Left lung (tissue), 10 donors: Measurements from ENCODE around the gene PDCD1LG2. TPM values are rescaled to one million over a fixed set of nuclear protein-coding genes. Genes with fewer than 3 reads are reported as not detected.

Source experiments
- ATAC-seq: fragments of 200-7000 bp; cut with Tn5 transposase; one replicate; pipeline ENCODE4 v1.9.1; 2020; ENCODE audit warnings: moderate library complexity
- DNase-seq, 4 donors: peaks; one replicate each; pipeline ENCODE4 v3.0.0-alpha.2; 2013 to 2020
- H3K27ac ChIP-seq, 2 donors: fragments of 200-600 bp; sonication (generic) in 1 of 2; one replicate each; pipeline versions ENCODE4 v1.5.0 to v1.8.0; 2020 to 2021
- H3K27me3 ChIP-seq, 2 donors: fragments of 200-600 bp; sonication (generic) in 1 of 2; one replicate each; pipeline versions ENCODE4 v1.5.0 to v1.8.0; 2020 to 2021
- H3K36me3 ChIP-seq, 2 donors: fragments of 200-600 bp; sonication (generic) in 1 of 2; one replicate each; pipeline versions ENCODE4 v1.5.0 to v1.8.0; 2020 to 2021
- H3K4me1 ChIP-seq, 2 donors: fragments of 200-600 bp; one replicate each; pipeline ENCODE4 v1.8.0; 2021
- H3K4me3 ChIP-seq, 2 donors: fragments of 200-600 bp; sonication (generic) in 1 of 2; one replicate each; pipeline versions ENCODE4 v1.5.0 to v1.8.0; 2020 to 2021; ENCODE audit warnings: mild to moderate bottlenecking in 1 of 2
- H3K9me3 ChIP-seq, 2 donors: fragments of 200-600 bp; sonication (generic) in 1 of 2; one replicate each; pipeline versions ENCODE4 v1.5.0 to v1.8.0; 2020 to 2021
- intact Hi-C, 2 donors: fragments of 100-400 bp; cut with DNase I; formaldehyde crosslinking; loops; one replicate each; pipeline versions ENCODE4 v1.11.2 to v1.14.2; 2022
- polyA plus RNA-seq, 6 donors: library from polyadenylated mRNA; unstranded; fragments of 120-200 nt; gene quantifications; one replicate each; pipeline ENCODE4 v1.2.1, GENCODE V29; 2013; ENCODE audit not compliant: insufficient read length in 6 of 6
- total RNA-seq, 2 donors: library from RNA; stranded (reverse); fragmentation: NEBNext Ultra II Directional; extraction: Animal tissue kit (Norgen Biotek cat#: 25700); gene quantifications; one replicate each; pipeline ENCODE4 v1.2.1, GENCODE V29; 2021
- TF ChIP-seq, protein P1 (sequence below), 2 donors: fragments of 200-600 bp; sonication (generic) in 1 of 2; IDR thresholded peaks; one replicate each; pipeline versions ENCODE4 v1.5.0 to v1.8.0; 2021; ENCODE audit warnings: antibody characterized with exemption in 2 of 2
- donor health status: DM: no; HTN: yes; CAD: no.
- donor health status: DM: no; HTN: no; CAD: no.

The PDCD1LG2 gene
- total and polyA plus RNA-seq, 8 donors: 0.10 to 4.2 (median 0.21) TPM

DNA sequence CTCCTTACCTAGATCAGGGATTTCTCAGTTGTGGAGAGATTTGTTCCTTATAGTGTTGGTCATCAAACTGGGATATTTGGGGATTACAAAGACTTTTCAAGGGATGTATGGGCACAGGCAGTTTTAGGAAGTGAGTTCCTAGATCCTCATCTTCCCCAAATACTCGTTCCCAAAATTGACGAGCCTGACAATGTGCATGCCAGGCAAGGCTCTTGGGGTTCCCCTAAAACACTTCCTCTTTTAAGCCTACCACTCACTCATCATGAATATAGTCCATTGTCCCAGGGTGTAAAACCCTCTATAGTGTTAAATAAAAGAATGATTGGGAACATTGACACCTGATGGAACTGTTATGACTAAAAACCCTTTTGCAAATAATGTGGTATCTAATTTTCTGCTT, 26.4 kb downstream of the PDCD1LG2 start:
- H3K27ac ChIP-seq: no peak overlapping the region
- DNase-seq: no peak

DNA sequence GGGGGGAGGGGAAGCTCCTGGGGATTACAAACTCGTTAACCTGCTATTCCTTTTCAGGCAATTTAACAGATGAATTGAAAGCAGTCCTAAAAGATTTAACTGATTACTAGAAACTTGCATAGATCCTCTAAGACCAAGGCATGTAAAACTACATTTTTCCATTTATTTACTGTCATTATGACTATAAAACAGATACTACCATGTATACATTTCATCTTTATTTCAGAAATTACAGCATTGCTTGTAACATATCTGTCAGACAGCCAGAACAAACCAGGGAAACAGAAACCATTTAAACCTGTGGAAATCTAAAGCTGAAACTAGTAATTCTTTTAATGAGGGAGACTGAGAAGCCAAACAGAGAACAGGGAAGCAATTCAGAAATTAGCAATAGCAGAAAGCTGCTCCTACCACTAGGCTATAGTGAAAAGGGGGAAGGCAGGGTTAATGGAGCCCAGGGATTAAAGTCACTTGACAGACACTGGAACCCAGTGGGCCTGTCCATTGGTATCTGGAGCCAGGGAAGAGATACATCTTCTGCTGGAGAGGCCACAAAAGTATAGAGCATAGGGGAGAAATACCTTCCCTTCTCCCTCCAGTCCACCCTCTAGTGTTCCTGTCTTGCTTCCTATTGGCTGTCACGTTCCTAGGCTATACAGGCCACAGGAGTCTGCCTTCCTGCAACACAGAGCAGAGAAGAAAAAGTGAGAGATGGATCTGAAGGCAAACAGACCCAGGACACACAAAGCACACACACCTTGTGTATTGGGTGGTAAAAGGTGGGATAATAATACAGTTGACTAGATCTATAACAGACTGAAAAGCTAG, 33.8 kb downstream of the PDCD1LG2 start:
- TF ChIP-seq, protein P1, sequence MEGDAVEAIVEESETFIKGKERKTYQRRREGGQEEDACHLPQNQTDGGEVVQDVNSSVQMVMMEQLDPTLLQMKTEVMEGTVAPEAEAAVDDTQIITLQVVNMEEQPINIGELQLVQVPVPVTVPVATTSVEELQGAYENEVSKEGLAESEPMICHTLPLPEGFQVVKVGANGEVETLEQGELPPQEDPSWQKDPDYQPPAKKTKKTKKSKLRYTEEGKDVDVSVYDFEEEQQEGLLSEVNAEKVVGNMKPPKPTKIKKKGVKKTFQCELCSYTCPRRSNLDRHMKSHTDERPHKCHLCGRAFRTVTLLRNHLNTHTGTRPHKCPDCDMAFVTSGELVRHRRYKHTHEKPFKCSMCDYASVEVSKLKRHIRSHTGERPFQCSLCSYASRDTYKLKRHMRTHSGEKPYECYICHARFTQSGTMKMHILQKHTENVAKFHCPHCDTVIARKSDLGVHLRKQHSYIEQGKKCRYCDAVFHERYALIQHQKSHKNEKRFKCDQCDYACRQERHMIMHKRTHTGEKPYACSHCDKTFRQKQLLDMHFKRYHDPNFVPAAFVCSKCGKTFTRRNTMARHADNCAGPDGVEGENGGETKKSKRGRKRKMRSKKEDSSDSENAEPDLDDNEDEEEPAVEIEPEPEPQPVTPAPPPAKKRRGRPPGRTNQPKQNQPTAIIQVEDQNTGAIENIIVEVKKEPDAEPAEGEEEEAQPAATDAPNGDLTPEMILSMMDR (IDR thresholded peaks at IDR 0.05): no peak
- intact Hi-C loops: no loop called here

More for the DNA sequence above, 26.4 kb downstream of the PDCD1LG2 start:
- Histone ChIP-seq H3K4me1 (peaks cover 0 to 17% of the 10 kb centered on the region in 2 donors), H3K9me3 (peaks cover 0 to 2% of the 10 kb centered on the region in 2 donors), H3K27me3 (no peaks in the 10 kb centered on the region), H3K36me3 (no peaks in the 10 kb centered on the region), H3K4me3 (no peak overlapping the region)
- ATAC-seq: peak; percentile 33
- intact Hi-C loops: no loop called here
- TF ChIP-seq, protein P1 (IDR thresholded peaks at IDR 0.05): no peak

DNA sequence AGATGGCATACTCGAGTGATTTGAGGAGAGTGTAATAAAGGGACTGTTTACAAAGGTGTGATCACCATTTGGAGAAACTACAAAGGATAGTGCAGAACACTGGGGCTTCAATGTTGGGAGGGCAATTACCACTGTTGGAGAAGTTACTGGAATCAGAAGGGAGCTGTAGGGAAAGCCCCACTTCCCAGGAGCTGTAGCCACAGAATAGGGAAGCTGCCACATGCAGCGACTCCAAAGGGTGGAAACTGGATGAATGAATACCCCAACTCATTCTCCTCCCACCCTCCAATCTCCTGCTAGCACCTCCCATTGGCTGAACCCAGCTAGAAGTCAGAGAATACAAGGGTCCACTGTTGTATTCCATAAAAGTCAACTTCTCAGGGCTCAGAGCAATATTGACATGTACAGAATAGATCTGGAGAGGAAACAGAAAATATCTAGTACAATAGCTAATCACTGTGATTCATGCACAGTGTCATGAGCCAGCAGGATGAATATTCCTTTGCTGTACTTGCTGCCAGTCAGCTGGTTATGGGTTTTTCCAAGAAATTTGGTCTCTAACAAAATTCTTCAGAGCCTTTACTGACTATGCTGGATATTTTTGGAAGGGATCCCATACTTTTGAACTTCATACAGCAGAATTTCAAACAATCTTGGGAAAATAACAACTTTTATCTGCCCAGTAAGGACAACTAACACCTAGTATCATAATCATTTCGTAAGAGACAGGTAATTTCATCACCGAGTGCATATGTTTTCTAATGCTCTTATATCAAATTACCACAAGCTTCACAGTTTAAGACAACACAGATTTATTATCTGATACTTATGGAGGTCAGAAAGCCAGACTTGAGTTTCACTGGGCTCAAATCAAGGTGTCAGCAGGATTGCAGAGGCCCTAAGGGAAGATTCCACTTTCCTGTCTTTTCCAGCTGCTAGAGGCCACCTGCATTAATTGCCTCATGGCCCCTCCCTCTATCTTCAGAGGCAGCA, 39.6 kb downstream of the PDCD1LG2 start:
- no peaks in the 10 kb centered on the region for H3K9me3 ChIP-seq
- ATAC-seq (peak; percentile 12), DNase-seq (no peak)
- TF ChIP-seq, protein P1 (IDR thresholded peaks at IDR 0.05): no peak
- no peaks in the 10 kb centered on the region for H3K4me1 ChIP-seq
- H3K27me3 ChIP-seq: no peaks in the 10 kb centered on the region
- H3K4me3 ChIP-seq: no peak overlapping the region
- H3K36me3 ChIP-seq: no peaks in the 10 kb centered on the region
- intact Hi-C loops: no loop called here
- no peak overlapping the region for H3K27ac ChIP-seq

More for the DNA sequence above, 33.8 kb downstream of the PDCD1LG2 start:
- H3K4me1 ChIP-seq: no peaks in the 10 kb centered on the region
- H3K27me3 ChIP-seq: no peaks in the 10 kb centered on the region
- H3K4me3 ChIP-seq: no peak overlapping the region
- H3K36me3 ChIP-seq: no peaks in the 10 kb centered on the region
- no peak overlapping the region for H3K27ac ChIP-seq
- ATAC-seq: no peak
- no peak for DNase-seq
- H3K9me3 ChIP-seq: peaks cover 0 to 2% of the 10 kb centered on the region in 2 donors

DNA sequence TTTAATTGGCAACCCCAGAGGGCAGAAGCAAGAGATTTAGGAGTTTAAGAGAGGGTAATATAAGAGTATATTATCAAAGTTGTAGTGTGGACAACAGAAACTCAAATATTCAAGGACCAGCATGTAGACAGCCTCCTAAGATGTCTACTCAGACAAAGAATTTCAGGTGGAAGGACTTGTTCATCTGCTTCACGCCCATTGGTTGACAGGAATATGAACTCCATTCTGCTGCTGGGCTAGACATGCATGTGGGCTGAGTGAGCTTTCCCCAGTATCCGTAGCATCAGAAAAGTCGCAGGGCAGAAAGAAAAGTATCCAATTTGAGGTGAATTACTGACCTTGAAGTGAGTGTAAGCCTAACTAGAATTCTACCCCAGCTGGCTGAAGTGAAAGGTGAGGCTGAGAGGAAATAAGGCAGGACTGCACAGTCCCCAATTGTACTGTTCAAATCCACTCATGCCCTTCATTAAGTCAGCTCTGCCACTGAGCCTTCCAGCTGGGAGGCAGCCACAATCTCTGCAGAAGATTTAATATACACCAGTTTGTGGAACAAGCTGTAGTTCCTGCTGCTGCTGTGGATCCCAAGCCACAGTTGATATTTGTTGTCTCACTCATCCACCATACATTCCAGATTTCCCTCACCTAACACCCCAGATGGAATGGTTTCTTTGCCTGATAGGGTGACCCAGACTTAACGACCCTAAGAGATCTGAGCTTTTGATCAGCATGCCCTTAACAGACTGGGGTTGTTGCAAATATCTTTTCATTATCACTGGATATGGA, 41.2 kb downstream of the PDCD1LG2 start:
- DNase-seq (no peak), ATAC-seq (no peak)
- TF ChIP-seq, protein P1 (IDR thresholded peaks at IDR 0.05): no peak
- Histone ChIP-seq H3K9me3 (no peaks in the 10 kb centered on the region), H3K36me3 (no peaks in the 10 kb centered on the region), H3K4me3 (no peak overlapping the region), H3K27me3 (no peaks in the 10 kb centered on the region), H3K4me1 (no peaks in the 10 kb centered on the region), H3K27ac (no peak overlapping the region)
- intact Hi-C loops: no loop called here
